PC-3 (cell line): Measurements from ENCODE around the gene AIG1.
A peak's percentile ranks its signal among the peaks of the same experiment; 100 is the strongest.

Experiments
- EZH2 ChIP-seq: fragments of 300-600 bp; sonication (generic); IDR thresholded peaks from one replicate; pipeline ENCODE4 v1.6.1; 2017; ENCODE audit warnings: antibody characterized with exemption, mild to moderate bottlenecking, low read length; ENCODE audit not compliant: unreplicated experiment
- EZH2phosphoT487 ChIP-seq: fragments of 300-600 bp; sonication (generic); IDR thresholded peaks from 2 replicates; pipeline ENCODE4 v1.6.1; 2018; ENCODE audit warnings: mild to moderate bottlenecking, antibody characterized with exemption, low read length, borderline replicate concordance
- TF ChIP-seq, protein P1 (sequence below): fragments of 300-600 bp; sonication (generic); conservative IDR thresholded peaks from 2 replicates; pipeline ENCODE4 v1.5.1; 2017; ENCODE audit warnings: antibody characterized with exemption, low read depth, mild to moderate bottlenecking, low read length

GRCh38 chr6:143337201-143337949 is 276.7 kb downstream of the AIG1 start:
- TF ChIP-seq, protein P1, sequence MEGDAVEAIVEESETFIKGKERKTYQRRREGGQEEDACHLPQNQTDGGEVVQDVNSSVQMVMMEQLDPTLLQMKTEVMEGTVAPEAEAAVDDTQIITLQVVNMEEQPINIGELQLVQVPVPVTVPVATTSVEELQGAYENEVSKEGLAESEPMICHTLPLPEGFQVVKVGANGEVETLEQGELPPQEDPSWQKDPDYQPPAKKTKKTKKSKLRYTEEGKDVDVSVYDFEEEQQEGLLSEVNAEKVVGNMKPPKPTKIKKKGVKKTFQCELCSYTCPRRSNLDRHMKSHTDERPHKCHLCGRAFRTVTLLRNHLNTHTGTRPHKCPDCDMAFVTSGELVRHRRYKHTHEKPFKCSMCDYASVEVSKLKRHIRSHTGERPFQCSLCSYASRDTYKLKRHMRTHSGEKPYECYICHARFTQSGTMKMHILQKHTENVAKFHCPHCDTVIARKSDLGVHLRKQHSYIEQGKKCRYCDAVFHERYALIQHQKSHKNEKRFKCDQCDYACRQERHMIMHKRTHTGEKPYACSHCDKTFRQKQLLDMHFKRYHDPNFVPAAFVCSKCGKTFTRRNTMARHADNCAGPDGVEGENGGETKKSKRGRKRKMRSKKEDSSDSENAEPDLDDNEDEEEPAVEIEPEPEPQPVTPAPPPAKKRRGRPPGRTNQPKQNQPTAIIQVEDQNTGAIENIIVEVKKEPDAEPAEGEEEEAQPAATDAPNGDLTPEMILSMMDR = peak; percentile 62
- TF ChIP-seq EZH2 = no peak
- TF ChIP-seq EZH2phosphoT487 = no peak
